Endothelial cell of umbilical vein (primary cell): ENCODE results near the gene PCGF1. TPM values are rescaled to one million over a fixed set of nuclear protein-coding genes. Genes with fewer than 3 reads are reported as not detected.

Experiments
- BruUV-seq: library from RNA; stranded (reverse); fragments of 400-500 nt; replicated peaks from 2 replicates; lab custom pipeline; 2021; lab: Mats Ljungman, UMichigan
- CTCF ChIA-PET: fragments of 300-600, 350-600 bp; sonication (Branson Sonifier 250); formaldehyde crosslinking; loops from one replicate; lab custom pipeline; 2021; ENCODE audit warnings: antibody characterized with exemption, inconsistent platforms; lab: Charles Lee
- POLR2A ChIA-PET: fragments of 300-600, 350-600 bp; sonication (Branson Sonifier 250); formaldehyde crosslinking; loops from one replicate; lab custom pipeline; 2021; ENCODE audit warnings: antibody characterized with exemption, inconsistent platforms; lab: Charles Lee
- DNase-seq: peaks from one replicate; pipeline ENCODE4 v3.0.0-alpha.2; 2011; ENCODE audit warnings: low read depth, low spot score
- FAIRE-seq: peaks from 2 replicates; lab custom pipeline; 2011; peaks lifted over from hg19 to GRCh38; lab: Jason Lieb, UNC
- H2AFZ ChIP-seq: 2 replicates; pipeline ENCODE4 v1.6.0; 2012; ENCODE audit warnings: low read depth, low read length, control low read depth, inconsistent platforms
- H3K27ac ChIP-seq: 2 replicates; pipeline ENCODE4 v1.5.1; 2011; ENCODE audit warnings: low read depth, mild to moderate bottlenecking, control low read depth, low read length, moderate library complexity; ENCODE audit not compliant: insufficient read depth
- H3K27me3 ChIP-seq, 2 experiments: 2 replicates each; pipeline versions ENCODE4 v1.6.0 to v1.6.1; 2011; ENCODE audit warnings: low read length in 2 of 2, mixed read lengths in 1 of 2; ENCODE audit not compliant: control insufficient read depth in 2 of 2, insufficient read depth in 2 of 2
- H3K36me3 ChIP-seq, 2 experiments: 2 replicates in 1 of 2; 3 replicates in 1 of 2; pipeline ENCODE4 v1.5.1; 2011; ENCODE audit warnings: low read length in 2 of 2, mild to moderate bottlenecking in 1 of 2, moderate library complexity in 1 of 2; ENCODE audit not compliant: control insufficient read depth in 2 of 2, insufficient read depth in 2 of 2; ENCODE audit errors: extremely low read depth in 1 of 2
- H3K4me1 ChIP-seq: 3 replicates; pipeline ENCODE4 v1.5.1; 2011; ENCODE audit warnings: mild to moderate bottlenecking, low read length; ENCODE audit not compliant: control insufficient read depth, insufficient read depth; ENCODE audit errors: extremely low read depth
- H3K4me2 ChIP-seq: 2 replicates; pipeline ENCODE4 v1.6.1; 2011; ENCODE audit warnings: low read length, control low read depth, mixed read lengths; ENCODE audit not compliant: insufficient read depth
- H3K4me3 ChIP-seq, 3 experiments: fragments of 200-600 bp in 1 of 3; sonication (generic), shearing (Covaris generic) in 1 of 3; replicated peaks in 1 of 3; 2 replicates each; pipeline ENCODE4 v1.5.1; 2011 to 2016; ENCODE audit warnings: control low read depth in 3 of 3, low read length in 3 of 3, mild to moderate bottlenecking in 2 of 3, inconsistent platforms in 1 of 3, low read depth in 1 of 3, moderate library complexity in 1 of 3; ENCODE audit not compliant: insufficient read depth in 1 of 3
- H3K79me2 ChIP-seq: 2 replicates; pipeline ENCODE4 v1.6.0; 2012; ENCODE audit warnings: low read length, inconsistent platforms; ENCODE audit not compliant: control insufficient read depth, insufficient read depth
- H3K9ac ChIP-seq: replicated peaks from 2 replicates; pipeline ENCODE3; 2011; ENCODE audit warnings: low read length, control low read depth; ENCODE audit not compliant: insufficient read depth; ENCODE audit errors: extremely low read depth
- H3K9me1 ChIP-seq: replicated peaks from 3 replicates; pipeline ENCODE4 v1.6.0; 2011; ENCODE audit warnings: mild to moderate bottlenecking, low read length; ENCODE audit not compliant: control insufficient read depth, insufficient read depth; ENCODE audit errors: extremely low read depth
- H3K9me3 ChIP-seq: replicated peaks from 2 replicates; pipeline ENCODE4 v1.5.1; 2012; ENCODE audit warnings: low read length, inconsistent platforms; ENCODE audit not compliant: control insufficient read depth, insufficient read depth
- H4K20me1 ChIP-seq: replicated peaks from 2 replicates; pipeline ENCODE3; 2011; ENCODE audit warnings: mild to moderate bottlenecking, low read length; ENCODE audit not compliant: control insufficient read depth, insufficient read depth; ENCODE audit errors: extremely low read depth
- EZH2 ChIP-seq: IDR thresholded peaks from 2 replicates; pipeline ENCODE4 v1.6.1; 2012; ENCODE audit warnings: borderline replicate concordance, low read depth, mild to moderate bottlenecking, moderate library complexity, low read length, inconsistent platforms; ENCODE audit not compliant: severe bottlenecking
- POLR2A ChIP-seq: IDR thresholded peaks from 2 replicates; pipeline ENCODE4 v1.6.1; 2012; ENCODE audit warnings: low read depth, mild to moderate bottlenecking, control low read depth, low read length
- dilution Hi-C: fragments of 300-500 bp; cut with MboI; formaldehyde crosslinking; loops from one replicate; pipeline ENCODE4 v1.15.0; 2019; ENCODE audit warnings: low sequenced_read_pairs; ENCODE audit not compliant: extremely low pct_ligation_motif_present
- intact Hi-C: fragments of 100-400 bp; cut with micrococcal nuclease; formaldehyde crosslinking; loops from one replicate; pipeline ENCODE4 v1.10.0; 2022
- polyA plus RNA-seq, 4 experiments: library from polyadenylated mRNA; depleted of rRNA in 3 of 4; stranded (reverse) in 3 of 4; unstranded in 1 of 4; fragments of >200 nt; gene quantifications; 2 replicates each; pipeline versions ENCODE4 v1.2.1 to v1.2.3, GENCODE V29; 2011 to 2012; ENCODE audit warnings: missing spikeins in 1 of 4
- total RNA-seq: library from RNA; stranded (reverse); gene quantifications from 2 replicates; pipeline ENCODE4 v1.2.3, GENCODE V29; 2021
- TF ChIP-seq, protein P1 (sequence below), 2 donors: IDR thresholded peaks; 1 replicate in 1 of 2; 2 replicates in 1 of 2; pipeline ENCODE4 v1.5.1; 2011; ENCODE audit warnings: low read length in 2 of 2, mild to moderate bottlenecking in 2 of 2, moderate library complexity in 2 of 2, control low read depth in 1 of 2, inconsistent platforms in 1 of 2, low read depth in 1 of 2; ENCODE audit not compliant: insufficient read depth in 1 of 2; ENCODE audit errors: extremely low read depth in 1 of 2

The PCGF1 gene
- total and polyA plus RNA-seq, 2 donors (not counting 3 experiments of a cell fraction or from before 2014, with no cell fraction given), result 17.4 to 19.2 TPM

DNA sequence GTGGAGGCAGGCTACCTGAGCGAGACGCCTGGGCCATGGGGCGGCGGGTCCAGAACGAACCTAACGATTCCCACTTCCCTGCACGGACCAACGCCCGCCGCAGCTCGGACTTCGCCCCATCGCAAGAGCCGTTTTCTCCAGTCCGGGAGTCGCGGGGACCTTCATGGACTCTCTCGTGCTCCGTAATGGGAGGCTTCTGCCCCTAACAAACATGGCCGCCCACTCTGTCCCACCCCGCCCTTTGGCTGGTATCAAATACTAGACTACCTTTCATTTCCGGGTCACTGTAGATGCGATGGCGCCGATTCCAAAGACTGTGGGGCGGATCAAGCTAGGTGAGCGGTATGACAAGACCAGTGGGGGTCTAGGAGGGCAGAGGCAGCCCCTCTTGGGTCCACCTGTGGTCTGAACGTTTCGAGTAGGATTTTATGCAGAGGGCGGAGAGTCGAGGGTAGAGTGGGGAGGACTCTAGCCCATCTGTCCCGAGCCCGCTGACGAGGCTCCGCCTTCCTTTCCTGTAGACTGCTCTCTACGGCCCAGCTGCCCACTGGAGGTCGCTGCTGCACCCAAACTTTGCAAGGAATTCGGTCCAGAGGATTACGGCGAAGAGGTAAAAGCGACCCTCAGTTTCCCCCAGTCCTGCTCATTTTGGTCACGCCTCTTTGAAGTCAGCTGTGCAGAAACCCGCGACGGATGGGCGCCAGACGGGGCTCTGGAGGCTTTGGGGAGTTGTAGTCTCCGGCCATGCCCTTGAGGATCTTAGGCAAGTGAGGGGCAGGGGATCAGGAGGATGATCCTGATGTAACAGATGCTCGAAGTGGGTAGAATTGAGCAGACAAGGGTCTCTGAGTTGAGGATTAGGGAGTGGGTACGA is 24.5 kb downstream of the PCGF1 start, which contains the start of the genes CCDC142 and TTC31:
Gene CCDC142 (minus strand): TSS at position 198 of the 874 bp plus-strand sequence. CDS start 161 bp downstream, at position 37.
Gene TTC31 (plus strand): TSS at position 281 of the 874 bp plus-strand sequence. CDS start 15 bp downstream, at position 296.
- Histone ChIP-seq H2AFZ (peak within 1 kb of the TSS; percentile 93), H3K4me3 (peak within 1 kb of the TSS; percentile 6 to 79 (median 66)), H3K9me1 (no peaks in the 10 kb centered on the region), H3K79me2 (peaks cover 16% of the 10 kb centered on the region), H4K20me1 (no peaks in the 10 kb centered on the region), H3K36me3 (peaks cover 0 to 3% of the 10 kb centered on the region in 2 experiments), H3K4me1 (peaks cover 13% of the 10 kb centered on the region), H3K9me3 (no peaks in the 10 kb centered on the region), H3K27ac (peak within 1 kb of the TSS; percentile 36), H3K9ac (peak within 1 kb of the TSS; percentile 68), H3K4me2 (peak within 1 kb of the TSS; percentile 68), H3K27me3 (no peaks in the 10 kb centered on the region)
- TF ChIP-seq EZH2, result no peak
- peak; percentile 55 for TF ChIP-seq POLR2A
- TF ChIP-seq, protein P1, sequence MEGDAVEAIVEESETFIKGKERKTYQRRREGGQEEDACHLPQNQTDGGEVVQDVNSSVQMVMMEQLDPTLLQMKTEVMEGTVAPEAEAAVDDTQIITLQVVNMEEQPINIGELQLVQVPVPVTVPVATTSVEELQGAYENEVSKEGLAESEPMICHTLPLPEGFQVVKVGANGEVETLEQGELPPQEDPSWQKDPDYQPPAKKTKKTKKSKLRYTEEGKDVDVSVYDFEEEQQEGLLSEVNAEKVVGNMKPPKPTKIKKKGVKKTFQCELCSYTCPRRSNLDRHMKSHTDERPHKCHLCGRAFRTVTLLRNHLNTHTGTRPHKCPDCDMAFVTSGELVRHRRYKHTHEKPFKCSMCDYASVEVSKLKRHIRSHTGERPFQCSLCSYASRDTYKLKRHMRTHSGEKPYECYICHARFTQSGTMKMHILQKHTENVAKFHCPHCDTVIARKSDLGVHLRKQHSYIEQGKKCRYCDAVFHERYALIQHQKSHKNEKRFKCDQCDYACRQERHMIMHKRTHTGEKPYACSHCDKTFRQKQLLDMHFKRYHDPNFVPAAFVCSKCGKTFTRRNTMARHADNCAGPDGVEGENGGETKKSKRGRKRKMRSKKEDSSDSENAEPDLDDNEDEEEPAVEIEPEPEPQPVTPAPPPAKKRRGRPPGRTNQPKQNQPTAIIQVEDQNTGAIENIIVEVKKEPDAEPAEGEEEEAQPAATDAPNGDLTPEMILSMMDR (IDR thresholded peaks at IDR 0.05; ENCODE audit: extremely low read depth in 1 of 2, insufficient read depth in 1 of 2, low read depth in 1 of 2, low read length in 2 of 2), result peak; percentile 89 to 93
- intact Hi-C loops (loop anchor here (1.0 kb wide), 9 partner anchors 11 to 104 kb away; partner anchors contain the start of genes AUP1, HTRA2, INO80B and MRPL53), dilution Hi-C loops (no loop called here)
- POLR2A ChIA-PET, result interaction anchor here (0.6 to 0.7 kb wide), 2 partner anchors 10 to 707 kb away, joined by 3 to 19 read pairs; partner anchors contain the start of gene MRPL53
- FAIRE-seq, result peak; percentile 99
- CTCF ChIA-PET, result interaction anchor here (0.8 to 5.6 kb wide), 19 partner anchors 10 to 233 kb away, joined by 3 to 82 read pairs (median 6); partner anchors contain the start of genes AUP1, DQX1, HTRA2 and INO80B
- peak; percentile 97 for DNase-seq
- BruUV-seq, result TSS peak; percentile 74
